B cell (primary cell): Measurements from ENCODE around the gene NPEPL1.

Source experiments
- EZH2 ChIP-seq: IDR thresholded peaks from 2 replicates; pipeline ENCODE4 v1.6.1; 2012; ENCODE audit warnings: borderline replicate concordance, low read depth, mild to moderate bottlenecking, moderate library complexity, low read length; ENCODE audit not compliant: insufficient read depth, poor library complexity, severe bottlenecking
- TF ChIP-seq, protein P1 (sequence below): fragments of 200-600 bp; IDR thresholded peaks from one replicate; pipeline ENCODE4 v1.8.0; 2022; ENCODE audit warnings: antibody characterized with exemption, mild to moderate bottlenecking

DNA sequence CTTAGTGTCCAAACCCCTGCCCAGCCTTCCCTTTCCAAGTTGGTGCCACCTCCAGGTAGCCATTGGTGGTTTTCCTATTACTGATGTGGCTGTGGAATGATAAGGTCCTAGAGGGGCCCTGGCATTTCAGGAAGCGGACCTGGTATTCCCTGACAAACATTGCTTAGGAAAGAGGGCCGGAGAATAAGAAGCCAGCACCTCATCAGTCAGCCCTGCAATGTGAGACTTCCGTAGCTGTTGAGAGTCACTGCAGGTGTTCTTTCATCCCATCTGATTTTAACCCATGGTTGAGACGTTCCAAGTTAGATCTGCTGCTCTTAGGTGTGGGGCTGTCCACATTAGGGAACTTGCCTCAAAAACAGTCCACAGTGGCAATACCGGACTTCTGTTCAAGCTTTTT lies 14.8 kb upstream of the NPEPL1 start:
- no peak for TF ChIP-seq EZH2
- TF ChIP-seq, protein P1, sequence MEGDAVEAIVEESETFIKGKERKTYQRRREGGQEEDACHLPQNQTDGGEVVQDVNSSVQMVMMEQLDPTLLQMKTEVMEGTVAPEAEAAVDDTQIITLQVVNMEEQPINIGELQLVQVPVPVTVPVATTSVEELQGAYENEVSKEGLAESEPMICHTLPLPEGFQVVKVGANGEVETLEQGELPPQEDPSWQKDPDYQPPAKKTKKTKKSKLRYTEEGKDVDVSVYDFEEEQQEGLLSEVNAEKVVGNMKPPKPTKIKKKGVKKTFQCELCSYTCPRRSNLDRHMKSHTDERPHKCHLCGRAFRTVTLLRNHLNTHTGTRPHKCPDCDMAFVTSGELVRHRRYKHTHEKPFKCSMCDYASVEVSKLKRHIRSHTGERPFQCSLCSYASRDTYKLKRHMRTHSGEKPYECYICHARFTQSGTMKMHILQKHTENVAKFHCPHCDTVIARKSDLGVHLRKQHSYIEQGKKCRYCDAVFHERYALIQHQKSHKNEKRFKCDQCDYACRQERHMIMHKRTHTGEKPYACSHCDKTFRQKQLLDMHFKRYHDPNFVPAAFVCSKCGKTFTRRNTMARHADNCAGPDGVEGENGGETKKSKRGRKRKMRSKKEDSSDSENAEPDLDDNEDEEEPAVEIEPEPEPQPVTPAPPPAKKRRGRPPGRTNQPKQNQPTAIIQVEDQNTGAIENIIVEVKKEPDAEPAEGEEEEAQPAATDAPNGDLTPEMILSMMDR: no peak
